Nephron progenitor cell (in vitro differentiated cells): Measurements from ENCODE around the gene SLC22A7.
"Not testable (repeated sequence)": the region's sequence is repeated elsewhere in the genome, so short reads cannot be mapped to it uniquely, and the experiment has no call there.

Experiments used
- DNase-seq: peaks from one replicate; pipeline ENCODE4 v3.0.0; 2021
- H3K27ac Mint-ChIP-seq: 2 replicates; pipeline ENCODE4 v1.8.0; 2021; ENCODE audit warnings: mild to moderate bottlenecking, moderate library complexity, mixed read lengths
- H3K27me3 Mint-ChIP-seq: 2 replicates; pipeline ENCODE4 v1.8.0; 2021; ENCODE audit warnings: mild to moderate bottlenecking, low read depth, mixed read lengths; ENCODE audit not compliant: poor library complexity
- H3K36me3 Mint-ChIP-seq: 2 replicates; pipeline ENCODE4 v1.8.0; 2021; ENCODE audit warnings: low read depth, mixed read lengths
- H3K4me1 Mint-ChIP-seq: 2 replicates; pipeline ENCODE4 v1.8.0; 2021; ENCODE audit warnings: mixed read lengths
- H3K4me3 Mint-ChIP-seq: 2 replicates; pipeline ENCODE4 v1.8.0; 2021; ENCODE audit warnings: mild to moderate bottlenecking, moderate library complexity, mixed read lengths
- H3K9me3 Mint-ChIP-seq: 2 replicates; pipeline ENCODE4 v1.8.0; 2021; ENCODE audit warnings: mild to moderate bottlenecking, moderate library complexity, mixed read lengths
- CTCF ChIP-seq: fragments of 200-600 bp; sonication (generic); IDR thresholded peaks from 2 replicates; pipeline ENCODE4 v1.5.0; 2021; ENCODE audit warnings: antibody characterized with exemption

Gene SLC22A7

GRCh38 chr6:43298565-43299337, 691 bp downstream of the SLC22A7 start:
- no peak for TF ChIP-seq CTCF
- Mint-ChIP-seq H3K27me3 (peaks cover 12% of the 10 kb centered on the region), H3K36me3 (no peaks in the 10 kb centered on the region), H3K9me3 (no peaks in the 10 kb centered on the region), H3K4me3 (no peak overlapping the region), H3K4me1 (peaks cover 11% of the 10 kb centered on the region), H3K27ac (no peak overlapping the region)
- DNase-seq, result no peak

GRCh38 chr6:43299338-43300293, 1.6 kb downstream of the SLC22A7 start:
- no peak for TF ChIP-seq CTCF
- no peak overlapping the region for H3K4me3 Mint-ChIP-seq
- peaks cover 11% of the 10 kb centered on the region for H3K4me1 Mint-ChIP-seq
- no peaks in the 10 kb centered on the region for H3K36me3 Mint-ChIP-seq
- no peak overlapping the region for H3K27ac Mint-ChIP-seq
- no peak for DNase-seq
- H3K9me3 Mint-ChIP-seq, result no peaks in the 10 kb centered on the region
- peaks cover 12% of the 10 kb centered on the region for H3K27me3 Mint-ChIP-seq

GRCh38 chr6:43301081-43301870, 3.2 kb downstream of the SLC22A7 start:
- no peak for TF ChIP-seq CTCF
- H3K4me1 Mint-ChIP-seq, result peaks cover 11% of the 10 kb centered on the region
- peaks cover 12% of the 10 kb centered on the region for H3K27me3 Mint-ChIP-seq
- DNase-seq, result no peak
- no peaks in the 10 kb centered on the region for H3K36me3 Mint-ChIP-seq
- H3K27ac Mint-ChIP-seq, result no peak overlapping the region
- no peak overlapping the region for H3K4me3 Mint-ChIP-seq
- no peaks in the 10 kb centered on the region for H3K9me3 Mint-ChIP-seq

GRCh38 chr6:43302126-43302525, 4.1 kb downstream of the SLC22A7 start:
- Mint-ChIP-seq H3K27me3 (peaks cover 9% of the 10 kb centered on the region), H3K4me3 (no peak overlapping the region), H3K9me3 (no peaks in the 10 kb centered on the region), H3K4me1 (peaks cover 16% of the 10 kb centered on the region), H3K36me3 (no peaks in the 10 kb centered on the region), H3K27ac (no peak overlapping the region)
- TF ChIP-seq CTCF, result no peak
- no peak for DNase-seq

- H3K27ac Mint-ChIP-seq, H3K4me3 Mint-ChIP-seq, DNase-seq, H3K36me3 Mint-ChIP-seq, H3K27me3 Mint-ChIP-seq, H3K9me3 Mint-ChIP-seq: not testable (repeated sequence)
- peaks cover 20% of the 10 kb centered on the region for H3K4me1 Mint-ChIP-seq
Observed at GRCh38 chr6:43303006-43303405, 4.9 kb downstream of the SLC22A7 start.
